ENCODE measurements around the gene PEDS1.

Gene PEDS1

DNA sequence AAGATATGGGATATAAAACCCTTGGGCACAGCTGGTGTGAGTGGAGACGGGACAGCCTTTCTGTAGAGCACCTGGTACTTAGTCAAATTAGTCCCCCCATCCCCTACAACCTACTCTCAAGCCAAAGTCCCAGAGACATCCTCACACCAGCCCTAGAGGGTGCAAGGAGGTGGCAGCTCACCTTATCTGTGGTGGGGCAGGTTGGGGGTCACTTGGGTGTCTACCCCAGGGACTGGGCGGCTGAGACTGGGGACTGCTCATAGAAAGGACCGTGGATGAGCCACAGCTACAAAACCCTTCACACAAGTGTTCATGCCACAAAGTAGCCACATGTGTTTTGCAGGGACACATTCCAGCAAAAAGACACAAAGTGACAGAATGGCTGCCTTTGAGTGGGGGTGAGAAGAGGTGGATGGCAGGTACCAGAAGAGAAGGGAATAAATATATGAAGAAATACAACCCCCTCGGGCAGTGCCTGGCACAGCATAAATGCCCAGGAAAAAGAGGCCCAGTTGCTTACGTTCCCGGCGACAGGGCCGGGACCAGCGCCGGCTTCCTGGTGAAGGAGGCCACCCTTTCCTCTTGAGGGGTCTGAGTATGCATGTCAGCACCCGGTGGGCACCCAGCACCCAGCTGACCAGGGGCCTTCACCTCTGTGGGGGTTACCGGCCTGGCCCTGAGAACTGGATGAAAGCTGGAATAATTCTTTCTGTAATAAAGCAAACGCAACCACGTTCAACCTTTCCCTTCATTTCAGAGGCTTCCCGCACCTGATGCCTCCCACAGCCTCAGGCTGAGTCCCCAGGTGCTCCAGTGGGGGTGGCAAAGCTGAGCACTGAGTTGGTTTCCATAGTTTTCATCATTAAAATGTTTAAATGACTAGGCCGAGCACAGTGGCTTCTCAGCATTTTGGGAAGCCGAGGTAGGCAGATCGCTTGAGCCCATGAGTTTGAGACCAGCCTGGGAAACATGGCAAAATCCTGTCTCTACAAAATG lies 22.7 kb upstream of the PEDS1 start:
- no peaks in the 10 kb centered on the region for H3K9me3 ChIP-seq (ENCODE audit: control insufficient read depth, insufficient read depth, low read depth, low read length)
- H3K36me3 ChIP-seq (ENCODE audit: control insufficient read depth in 2 of 2, insufficient read depth in 1 of 2, low read length in 2 of 2) = no peaks in the 10 kb centered on the region; a peak in 1 of 3 replicates
- no peak overlapping the region for H3K27ac ChIP-seq (ENCODE audit: extremely low read depth, low read depth, low read length)
- no peak overlapping the region for H3K4me3 ChIP-seq (ENCODE audit: low read depth, low read length)
- ChIA-PET CTCF (interaction anchor here (0.7 to 7.0 kb wide), 6 partner anchors 7 to 197 kb away, joined by 4 to 68 read pairs (median 18); no protein-coding TSS in a partner anchor), POLR2A (interaction anchor here (0.6 to 1.5 kb wide), 2 partner anchors 60 to 687 kb away, joined by 3 read pairs; no protein-coding TSS in a partner anchor)
- TF ChIP-seq ZNF138 (tag by site-specific recombination; IDR thresholded peaks at IDR 0.05; ENCODE audit: borderline replicate concordance) = no peak
- no peak for TF ChIP-seq KLF9 (tag by site-specific recombination; IDR thresholded peaks at IDR 0.05; ENCODE audit: low read depth)
- TF ChIP-seq, protein P1, sequence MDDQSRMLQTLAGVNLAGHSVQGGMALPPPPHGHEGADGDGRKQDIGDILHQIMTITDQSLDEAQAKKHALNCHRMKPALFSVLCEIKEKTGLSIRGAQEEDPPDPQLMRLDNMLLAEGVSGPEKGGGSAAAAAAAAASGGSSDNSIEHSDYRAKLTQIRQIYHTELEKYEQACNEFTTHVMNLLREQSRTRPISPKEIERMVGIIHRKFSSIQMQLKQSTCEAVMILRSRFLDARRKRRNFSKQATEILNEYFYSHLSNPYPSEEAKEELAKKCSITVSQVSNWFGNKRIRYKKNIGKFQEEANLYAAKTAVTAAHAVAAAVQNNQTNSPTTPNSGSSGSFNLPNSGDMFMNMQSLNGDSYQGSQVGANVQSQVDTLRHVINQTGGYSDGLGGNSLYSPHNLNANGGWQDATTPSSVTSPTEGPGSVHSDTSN (CRISPR knock-in tag; IDR thresholded peaks at IDR 0.05) = no peak
- no peak for TF ChIP-seq ZFP41 (tag by site-specific recombination; IDR thresholded peaks at IDR 0.05; ENCODE audit: borderline replicate concordance)
- no peak for TF ChIP-seq ZFHX2 (tag by site-specific recombination; conservative IDR thresholded peaks at IDR 0.05)
- TF ChIP-seq ZNF558 (tag by site-specific recombination; IDR thresholded peaks at IDR 0.05) = no peak
- no peak for TF ChIP-seq EGR2 (tag by site-specific recombination; IDR thresholded peaks at IDR 0.05; ENCODE audit: low read depth)
- TF ChIP-seq, protein P2, sequence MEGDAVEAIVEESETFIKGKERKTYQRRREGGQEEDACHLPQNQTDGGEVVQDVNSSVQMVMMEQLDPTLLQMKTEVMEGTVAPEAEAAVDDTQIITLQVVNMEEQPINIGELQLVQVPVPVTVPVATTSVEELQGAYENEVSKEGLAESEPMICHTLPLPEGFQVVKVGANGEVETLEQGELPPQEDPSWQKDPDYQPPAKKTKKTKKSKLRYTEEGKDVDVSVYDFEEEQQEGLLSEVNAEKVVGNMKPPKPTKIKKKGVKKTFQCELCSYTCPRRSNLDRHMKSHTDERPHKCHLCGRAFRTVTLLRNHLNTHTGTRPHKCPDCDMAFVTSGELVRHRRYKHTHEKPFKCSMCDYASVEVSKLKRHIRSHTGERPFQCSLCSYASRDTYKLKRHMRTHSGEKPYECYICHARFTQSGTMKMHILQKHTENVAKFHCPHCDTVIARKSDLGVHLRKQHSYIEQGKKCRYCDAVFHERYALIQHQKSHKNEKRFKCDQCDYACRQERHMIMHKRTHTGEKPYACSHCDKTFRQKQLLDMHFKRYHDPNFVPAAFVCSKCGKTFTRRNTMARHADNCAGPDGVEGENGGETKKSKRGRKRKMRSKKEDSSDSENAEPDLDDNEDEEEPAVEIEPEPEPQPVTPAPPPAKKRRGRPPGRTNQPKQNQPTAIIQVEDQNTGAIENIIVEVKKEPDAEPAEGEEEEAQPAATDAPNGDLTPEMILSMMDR (tag by site-specific recombination; IDR thresholded peaks at IDR 0.05) = no peak
- TF ChIP-seq ZNF585B (tag by site-specific recombination; IDR thresholded peaks at IDR 0.05) = no peak
- TF ChIP-seq, protein P3, sequence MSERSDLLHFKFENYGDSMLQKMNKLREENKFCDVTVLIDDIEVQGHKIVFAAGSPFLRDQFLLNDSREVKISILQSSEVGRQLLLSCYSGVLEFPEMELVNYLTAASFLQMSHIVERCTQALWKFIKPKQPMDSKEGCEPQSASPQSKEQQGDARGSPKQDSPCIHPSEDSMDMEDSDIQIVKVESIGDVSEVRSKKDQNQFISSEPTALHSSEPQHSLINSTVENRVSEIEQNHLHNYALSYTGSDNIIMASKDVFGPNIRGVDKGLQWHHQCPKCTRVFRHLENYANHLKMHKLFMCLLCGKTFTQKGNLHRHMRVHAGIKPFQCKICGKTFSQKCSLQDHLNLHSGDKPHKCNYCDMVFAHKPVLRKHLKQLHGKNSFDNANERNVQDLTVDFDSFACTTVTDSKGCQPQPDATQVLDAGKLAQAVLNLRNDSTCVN (tag by site-specific recombination; optimal IDR thresholded peaks at IDR 0.05) = no peak
- TF ChIP-seq GLIS2 (tag by site-specific recombination; IDR thresholded peaks at IDR 0.05) = no peak
- TF ChIP-seq, protein P4, sequence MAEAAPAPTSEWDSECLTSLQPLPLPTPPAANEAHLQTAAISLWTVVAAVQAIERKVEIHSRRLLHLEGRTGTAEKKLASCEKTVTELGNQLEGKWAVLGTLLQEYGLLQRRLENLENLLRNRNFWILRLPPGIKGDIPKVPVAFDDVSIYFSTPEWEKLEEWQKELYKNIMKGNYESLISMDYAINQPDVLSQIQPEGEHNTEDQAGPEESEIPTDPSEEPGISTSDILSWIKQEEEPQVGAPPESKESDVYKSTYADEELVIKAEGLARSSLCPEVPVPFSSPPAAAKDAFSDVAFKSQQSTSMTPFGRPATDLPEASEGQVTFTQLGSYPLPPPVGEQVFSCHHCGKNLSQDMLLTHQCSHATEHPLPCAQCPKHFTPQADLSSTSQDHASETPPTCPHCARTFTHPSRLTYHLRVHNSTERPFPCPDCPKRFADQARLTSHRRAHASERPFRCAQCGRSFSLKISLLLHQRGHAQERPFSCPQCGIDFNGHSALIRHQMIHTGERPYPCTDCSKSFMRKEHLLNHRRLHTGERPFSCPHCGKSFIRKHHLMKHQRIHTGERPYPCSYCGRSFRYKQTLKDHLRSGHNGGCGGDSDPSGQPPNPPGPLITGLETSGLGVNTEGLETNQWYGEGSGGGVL (tag by site-specific recombination; IDR thresholded peaks at IDR 0.05) = no peak
- TF ChIP-seq, protein P5, sequence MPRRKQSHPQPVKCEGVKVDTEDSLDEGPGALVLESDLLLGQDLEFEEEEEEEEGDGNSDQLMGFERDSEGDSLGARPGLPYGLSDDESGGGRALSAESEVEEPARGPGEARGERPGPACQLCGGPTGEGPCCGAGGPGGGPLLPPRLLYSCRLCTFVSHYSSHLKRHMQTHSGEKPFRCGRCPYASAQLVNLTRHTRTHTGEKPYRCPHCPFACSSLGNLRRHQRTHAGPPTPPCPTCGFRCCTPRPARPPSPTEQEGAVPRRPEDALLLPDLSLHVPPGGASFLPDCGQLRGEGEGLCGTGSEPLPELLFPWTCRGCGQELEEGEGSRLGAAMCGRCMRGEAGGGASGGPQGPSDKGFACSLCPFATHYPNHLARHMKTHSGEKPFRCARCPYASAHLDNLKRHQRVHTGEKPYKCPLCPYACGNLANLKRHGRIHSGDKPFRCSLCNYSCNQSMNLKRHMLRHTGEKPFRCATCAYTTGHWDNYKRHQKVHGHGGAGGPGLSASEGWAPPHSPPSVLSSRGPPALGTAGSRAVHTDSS (tag by site-specific recombination; IDR thresholded peaks at IDR 0.05) = no peak
- H3K4me1 ChIP-seq (ENCODE audit: control insufficient read depth, insufficient read depth, low read length) = no peaks in the 10 kb centered on the region

DNA sequence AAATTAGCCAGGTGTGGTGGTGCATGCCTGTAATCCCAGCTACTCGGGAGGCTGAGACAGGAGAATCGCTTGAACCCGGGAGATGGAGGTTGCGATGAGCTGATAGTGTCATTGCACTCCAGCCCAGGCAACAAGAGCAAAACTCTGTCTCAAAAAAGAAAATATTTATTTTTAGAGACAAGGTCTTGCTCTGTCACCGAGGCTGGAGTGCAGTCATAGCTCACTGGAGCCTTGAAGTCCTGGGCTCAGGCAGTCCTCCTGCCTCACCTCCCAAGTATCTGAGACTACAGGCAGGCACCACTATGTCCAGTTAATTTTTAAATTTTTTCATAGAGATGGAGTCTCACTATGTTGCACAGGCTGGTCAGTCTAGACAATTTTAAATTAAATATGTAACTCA lies 20.9 kb upstream of the PEDS1 start:
- Histone ChIP-seq H3K4me1 (ENCODE audit: control insufficient read depth, insufficient read depth, low read length) (no peaks in the 10 kb centered on the region), H3K36me3 (ENCODE audit: control insufficient read depth in 2 of 2, insufficient read depth in 1 of 2, low read length in 2 of 2) (no peaks in the 10 kb centered on the region; a peak in 1 of 3 replicates), H3K9me3 (ENCODE audit: control insufficient read depth, insufficient read depth, low read depth, low read length) (no peaks in the 10 kb centered on the region), H3K27ac (ENCODE audit: extremely low read depth, low read depth, low read length) (no peak overlapping the region), H3K4me3 (ENCODE audit: low read depth, low read length) (no peak overlapping the region)
- ChIA-PET POLR2A (interaction anchor here (0.7 kb wide), 1 partner anchor 896 kb away, joined by 3 read pairs; no protein-coding TSS in a partner anchor), CTCF (interaction anchor here (0.6 to 8.2 kb wide), 4 partner anchors 14 to 330 kb away, joined by 3 to 94 read pairs (median 3); no protein-coding TSS in a partner anchor)
- TF ChIP-seq, protein P6, sequence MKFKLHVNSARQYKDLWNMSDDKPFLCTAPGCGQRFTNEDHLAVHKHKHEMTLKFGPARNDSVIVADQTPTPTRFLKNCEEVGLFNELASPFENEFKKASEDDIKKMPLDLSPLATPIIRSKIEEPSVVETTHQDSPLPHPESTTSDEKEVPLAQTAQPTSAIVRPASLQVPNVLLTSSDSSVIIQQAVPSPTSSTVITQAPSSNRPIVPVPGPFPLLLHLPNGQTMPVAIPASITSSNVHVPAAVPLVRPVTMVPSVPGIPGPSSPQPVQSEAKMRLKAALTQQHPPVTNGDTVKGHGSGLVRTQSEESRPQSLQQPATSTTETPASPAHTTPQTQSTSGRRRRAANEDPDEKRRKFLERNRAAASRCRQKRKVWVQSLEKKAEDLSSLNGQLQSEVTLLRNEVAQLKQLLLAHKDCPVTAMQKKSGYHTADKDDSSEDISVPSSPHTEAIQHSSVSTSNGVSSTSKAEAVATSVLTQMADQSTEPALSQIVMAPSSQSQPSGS (tag by site-specific recombination; IDR thresholded peaks at IDR 0.05; ENCODE audit: low read depth) = no peak
- TF ChIP-seq ZNF548 (tag by site-specific recombination; IDR thresholded peaks at IDR 0.05) (no peak), ZNF23 (tag by site-specific recombination; IDR thresholded peaks at IDR 0.05; ENCODE audit: borderline replicate concordance) (no peak), ZNF416 (tag by site-specific recombination; IDR thresholded peaks at IDR 0.05) (no peak), OSR2 (tag by site-specific recombination; IDR thresholded peaks at IDR 0.05) (no peak), ZNF341 (tag by site-specific recombination; IDR thresholded peaks at IDR 0.05; ENCODE audit: low read depth) (no peak), ZNF366 (tag by site-specific recombination; conservative IDR thresholded peaks at IDR 0.05) (no peak)
- TF ChIP-seq, protein P1 (CRISPR knock-in tag; IDR thresholded peaks at IDR 0.05) = no peak
